SU-DHL-6 (cell line): ENCODE data around the gene CNTD1.

Source experiments
- EZH2phosphoT487 ChIP-seq: fragments of 200-600 bp; sonication (generic), shearing (Covaris generic); conservative IDR thresholded peaks from 2 replicates; pipeline ENCODE4 v1.6.1; 2018; ENCODE audit warnings: mild to moderate bottlenecking, antibody characterized with exemption, low read length, moderate library complexity, mixed read lengths
- TF ChIP-seq, protein P1 (sequence below): fragments of 200-600 bp; sonication (generic); IDR thresholded peaks from one replicate; pipeline ENCODE4 v1.5.1; 2017; ENCODE audit warnings: antibody characterized with exemption, mild to moderate bottlenecking, low read length, moderate library complexity; ENCODE audit not compliant: insufficient read depth, poor library complexity, severe bottlenecking

DNA sequence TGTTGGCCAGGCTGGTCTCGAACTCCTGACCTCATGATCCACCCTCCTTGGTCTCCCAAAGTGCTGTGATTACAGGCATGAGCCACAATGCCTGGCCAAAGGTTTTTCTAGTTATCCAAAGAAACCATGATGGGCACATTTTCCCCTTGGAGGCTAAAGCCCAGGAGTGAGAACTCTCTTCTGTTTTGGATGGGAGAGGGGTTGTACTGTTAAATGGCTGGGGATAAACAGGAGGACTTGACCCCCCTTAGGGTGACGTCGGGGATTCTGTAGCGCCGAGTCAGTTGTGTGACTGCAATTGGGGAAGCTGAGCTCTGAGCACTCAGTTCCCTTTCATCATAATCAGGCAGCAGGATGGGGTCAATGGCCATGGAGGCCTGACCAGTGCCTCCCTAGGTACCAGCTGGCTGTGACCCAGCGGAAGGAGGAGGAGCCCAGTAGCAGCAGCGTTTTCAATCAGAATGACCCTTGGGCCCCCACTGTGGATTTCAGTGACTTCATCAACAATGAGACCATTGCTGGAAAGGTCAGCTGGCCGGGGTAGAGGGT, 56.5 kb downstream of the CNTD1 start:
- TF ChIP-seq, protein P1, sequence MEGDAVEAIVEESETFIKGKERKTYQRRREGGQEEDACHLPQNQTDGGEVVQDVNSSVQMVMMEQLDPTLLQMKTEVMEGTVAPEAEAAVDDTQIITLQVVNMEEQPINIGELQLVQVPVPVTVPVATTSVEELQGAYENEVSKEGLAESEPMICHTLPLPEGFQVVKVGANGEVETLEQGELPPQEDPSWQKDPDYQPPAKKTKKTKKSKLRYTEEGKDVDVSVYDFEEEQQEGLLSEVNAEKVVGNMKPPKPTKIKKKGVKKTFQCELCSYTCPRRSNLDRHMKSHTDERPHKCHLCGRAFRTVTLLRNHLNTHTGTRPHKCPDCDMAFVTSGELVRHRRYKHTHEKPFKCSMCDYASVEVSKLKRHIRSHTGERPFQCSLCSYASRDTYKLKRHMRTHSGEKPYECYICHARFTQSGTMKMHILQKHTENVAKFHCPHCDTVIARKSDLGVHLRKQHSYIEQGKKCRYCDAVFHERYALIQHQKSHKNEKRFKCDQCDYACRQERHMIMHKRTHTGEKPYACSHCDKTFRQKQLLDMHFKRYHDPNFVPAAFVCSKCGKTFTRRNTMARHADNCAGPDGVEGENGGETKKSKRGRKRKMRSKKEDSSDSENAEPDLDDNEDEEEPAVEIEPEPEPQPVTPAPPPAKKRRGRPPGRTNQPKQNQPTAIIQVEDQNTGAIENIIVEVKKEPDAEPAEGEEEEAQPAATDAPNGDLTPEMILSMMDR, result no peak
- TF ChIP-seq EZH2phosphoT487, result no peak
